ENCODE data around the gene FBXL17.

DNA sequence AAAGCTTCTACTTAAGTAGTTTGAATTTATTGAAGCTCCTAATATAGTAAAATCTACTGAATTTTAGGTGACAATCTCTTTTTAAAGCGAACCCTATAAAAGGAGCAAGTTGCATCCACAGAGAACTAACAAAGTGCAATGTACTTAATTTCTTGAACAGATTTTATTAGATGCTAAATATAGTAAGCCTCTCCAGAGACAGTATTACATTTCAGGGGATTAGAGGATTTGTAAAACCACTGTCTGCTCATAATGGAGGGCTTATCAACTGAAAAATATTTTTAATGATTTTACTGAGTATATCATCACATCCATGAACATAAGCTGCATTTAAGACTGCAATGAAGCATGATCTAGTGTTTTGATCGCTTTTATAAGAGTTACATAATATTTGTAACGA is 481.2 kb downstream of the FBXL17 start:
- TF ChIP-seq TCFL5 (CRISPR knock-in tag; conservative IDR thresholded peaks at IDR 0.05) (no peak), ZNF24 (IDR thresholded peaks at IDR 0.05) (no peak), RAD21 (CRISPR knock-in tag; conservative IDR thresholded peaks at IDR 0.05 in 1 of 2, IDR thresholded peaks at IDR 0.05 in 1 of 2) (no peak), CC2D1A (IDR thresholded peaks at IDR 0.05) (no peak), ZSCAN32 (CRISPR knock-in tag; IDR thresholded peaks at IDR 0.05) (no peak), ERF (CRISPR knock-in tag; IDR thresholded peaks at IDR 0.05) (no peak), MYC (IDR thresholded peaks at IDR 0.05; ENCODE audit: low read depth, low read length) (no peak), MYC (CRISPR knock-in tag; IDR thresholded peaks at IDR 0.05; ENCODE audit: borderline replicate concordance, low read depth) (no peak), ELF2 (CRISPR knock-in tag; IDR thresholded peaks at IDR 0.05) (no peak), EZH2 (IDR thresholded peaks at IDR 0.05; ENCODE audit: borderline replicate concordance, low read depth, low read length) (no peak), ESRRA (IDR thresholded peaks at IDR 0.05; ENCODE audit: borderline replicate concordance, low read depth) (no peak), SREBF2 (CRISPR knock-in tag; IDR thresholded peaks at IDR 0.05) (no peak)
- TF ChIP-seq, protein P1, sequence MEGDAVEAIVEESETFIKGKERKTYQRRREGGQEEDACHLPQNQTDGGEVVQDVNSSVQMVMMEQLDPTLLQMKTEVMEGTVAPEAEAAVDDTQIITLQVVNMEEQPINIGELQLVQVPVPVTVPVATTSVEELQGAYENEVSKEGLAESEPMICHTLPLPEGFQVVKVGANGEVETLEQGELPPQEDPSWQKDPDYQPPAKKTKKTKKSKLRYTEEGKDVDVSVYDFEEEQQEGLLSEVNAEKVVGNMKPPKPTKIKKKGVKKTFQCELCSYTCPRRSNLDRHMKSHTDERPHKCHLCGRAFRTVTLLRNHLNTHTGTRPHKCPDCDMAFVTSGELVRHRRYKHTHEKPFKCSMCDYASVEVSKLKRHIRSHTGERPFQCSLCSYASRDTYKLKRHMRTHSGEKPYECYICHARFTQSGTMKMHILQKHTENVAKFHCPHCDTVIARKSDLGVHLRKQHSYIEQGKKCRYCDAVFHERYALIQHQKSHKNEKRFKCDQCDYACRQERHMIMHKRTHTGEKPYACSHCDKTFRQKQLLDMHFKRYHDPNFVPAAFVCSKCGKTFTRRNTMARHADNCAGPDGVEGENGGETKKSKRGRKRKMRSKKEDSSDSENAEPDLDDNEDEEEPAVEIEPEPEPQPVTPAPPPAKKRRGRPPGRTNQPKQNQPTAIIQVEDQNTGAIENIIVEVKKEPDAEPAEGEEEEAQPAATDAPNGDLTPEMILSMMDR (IDR thresholded peaks at IDR 0.05 in 2 of 3, conservative IDR thresholded peaks at IDR 0.05 in 1 of 3; ENCODE audit: insufficient read depth in 2 of 3, low read depth in 1 of 3, low read length in 3 of 3), result no peak
- TF ChIP-seq, protein P2, sequence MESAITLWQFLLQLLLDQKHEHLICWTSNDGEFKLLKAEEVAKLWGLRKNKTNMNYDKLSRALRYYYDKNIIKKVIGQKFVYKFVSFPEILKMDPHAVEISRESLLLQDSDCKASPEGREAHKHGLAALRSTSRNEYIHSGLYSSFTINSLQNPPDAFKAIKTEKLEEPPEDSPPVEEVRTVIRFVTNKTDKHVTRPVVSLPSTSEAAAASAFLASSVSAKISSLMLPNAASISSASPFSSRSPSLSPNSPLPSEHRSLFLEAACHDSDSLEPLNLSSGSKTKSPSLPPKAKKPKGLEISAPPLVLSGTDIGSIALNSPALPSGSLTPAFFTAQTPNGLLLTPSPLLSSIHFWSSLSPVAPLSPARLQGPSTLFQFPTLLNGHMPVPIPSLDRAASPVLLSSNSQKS (CRISPR knock-in tag; IDR thresholded peaks at IDR 0.05), result no peak
- TF ChIP-seq, protein P3, sequence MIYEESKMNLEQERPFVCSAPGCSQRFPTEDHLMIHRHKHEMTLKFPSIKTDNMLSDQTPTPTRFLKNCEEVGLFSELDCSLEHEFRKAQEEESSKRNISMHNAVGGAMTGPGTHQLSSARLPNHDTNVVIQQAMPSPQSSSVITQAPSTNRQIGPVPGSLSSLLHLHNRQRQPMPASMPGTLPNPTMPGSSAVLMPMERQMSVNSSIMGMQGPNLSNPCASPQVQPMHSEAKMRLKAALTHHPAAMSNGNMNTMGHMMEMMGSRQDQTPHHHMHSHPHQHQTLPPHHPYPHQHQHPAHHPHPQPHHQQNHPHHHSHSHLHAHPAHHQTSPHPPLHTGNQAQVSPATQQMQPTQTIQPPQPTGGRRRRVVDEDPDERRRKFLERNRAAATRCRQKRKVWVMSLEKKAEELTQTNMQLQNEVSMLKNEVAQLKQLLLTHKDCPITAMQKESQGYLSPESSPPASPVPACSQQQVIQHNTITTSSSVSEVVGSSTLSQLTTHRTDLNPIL (CRISPR knock-in tag; IDR thresholded peaks at IDR 0.05), result no peak

Data from K562 (cell line).